HFFc6 (cell line): Measurements from ENCODE around the gene ANXA8. TPM values are rescaled to one million over a fixed set of nuclear protein-coding genes. Genes with fewer than 3 reads are reported as not detected.
"Not testable (repeated sequence)": the region's sequence is repeated elsewhere in the genome, so short reads cannot be mapped to it uniquely, and the experiment has no call there.

Experiments
- DNase-seq: peaks from one replicate; pipeline ENCODE4 v3.0.0-alpha.2; 2018
- H3K27ac Mint-ChIP-seq: 2 replicates; pipeline ENCODE4 v1.8.0; 2020; ENCODE audit warnings: mild to moderate bottlenecking, mixed read lengths
- H3K27me3 Mint-ChIP-seq: 2 replicates; pipeline ENCODE4 v1.8.0; 2021; ENCODE audit warnings: mild to moderate bottlenecking, moderate library complexity, mixed read lengths; ENCODE audit not compliant: insufficient read depth
- H3K36me3 Mint-ChIP-seq: 2 replicates; pipeline ENCODE4 v1.8.0; 2021; ENCODE audit warnings: low read depth, mixed read lengths
- H3K4me1 Mint-ChIP-seq: 2 replicates; pipeline ENCODE4 v1.8.0; 2020; ENCODE audit warnings: low read depth, mixed read lengths
- H3K4me3 Mint-ChIP-seq: 2 replicates; pipeline ENCODE4 v1.8.0; 2020; ENCODE audit warnings: mild to moderate bottlenecking, moderate library complexity, mixed read lengths
- H3K9me3 Mint-ChIP-seq: 2 replicates; pipeline ENCODE4 v1.8.0; 2020; ENCODE audit warnings: mild to moderate bottlenecking, mixed read lengths
- total RNA-seq, 6 experiments: library from RNA; stranded (reverse); fragmentation: NEBNext Ultra II Directional; extraction: Animal tissue kit (Norgen Biotek cat#: 25700); gene quantifications; 2 replicates in 1 of 6; 3 replicates in 5 of 6; pipeline ENCODE4 v1.2.3, GENCODE V29; 2021
- TF ChIP-seq, protein P1 (sequence below): fragments of 200-600 bp; sonication (generic); IDR thresholded peaks from 2 replicates; pipeline ENCODE4 v1.5.0; 2021; ENCODE audit warnings: antibody characterized with exemption, mild to moderate bottlenecking

ANXA8 gene
- total RNA-seq, 6 experiments from 2014 or later = 0.45 to 1.1 (median 0.53) TPM; not detected in 1

DNA sequence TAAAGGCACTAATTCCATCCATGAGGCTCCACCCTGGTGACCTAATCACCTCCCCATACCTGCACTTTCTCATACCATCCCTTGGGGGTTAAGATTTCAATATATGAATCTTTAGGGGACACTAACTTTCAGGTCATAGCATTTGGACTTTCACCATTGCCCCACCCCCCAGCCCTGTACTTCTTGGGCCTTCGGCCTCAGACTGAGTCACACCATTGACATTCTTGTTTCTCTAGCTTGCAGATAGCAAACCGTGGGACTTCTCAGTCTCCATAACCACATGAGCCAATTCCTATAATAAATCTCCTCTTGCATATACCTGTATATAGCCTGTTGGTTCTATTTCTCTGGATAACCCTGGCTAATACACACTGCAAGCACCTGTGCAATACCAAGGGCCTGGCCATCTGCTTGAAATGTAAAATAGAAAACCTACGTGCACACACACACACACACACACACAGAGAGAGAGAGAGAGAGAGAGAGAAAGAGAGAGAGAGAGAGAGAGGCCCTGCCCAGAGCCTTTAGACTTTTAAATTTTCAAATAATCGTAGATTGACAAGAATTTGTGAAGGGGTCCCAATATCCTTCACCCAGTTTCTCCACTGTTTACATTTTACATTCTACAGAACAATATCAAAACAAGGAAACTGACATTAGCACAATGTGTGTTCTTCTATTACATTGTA, 25.3 kb downstream of the ANXA8 start:
- TF ChIP-seq, protein P1, sequence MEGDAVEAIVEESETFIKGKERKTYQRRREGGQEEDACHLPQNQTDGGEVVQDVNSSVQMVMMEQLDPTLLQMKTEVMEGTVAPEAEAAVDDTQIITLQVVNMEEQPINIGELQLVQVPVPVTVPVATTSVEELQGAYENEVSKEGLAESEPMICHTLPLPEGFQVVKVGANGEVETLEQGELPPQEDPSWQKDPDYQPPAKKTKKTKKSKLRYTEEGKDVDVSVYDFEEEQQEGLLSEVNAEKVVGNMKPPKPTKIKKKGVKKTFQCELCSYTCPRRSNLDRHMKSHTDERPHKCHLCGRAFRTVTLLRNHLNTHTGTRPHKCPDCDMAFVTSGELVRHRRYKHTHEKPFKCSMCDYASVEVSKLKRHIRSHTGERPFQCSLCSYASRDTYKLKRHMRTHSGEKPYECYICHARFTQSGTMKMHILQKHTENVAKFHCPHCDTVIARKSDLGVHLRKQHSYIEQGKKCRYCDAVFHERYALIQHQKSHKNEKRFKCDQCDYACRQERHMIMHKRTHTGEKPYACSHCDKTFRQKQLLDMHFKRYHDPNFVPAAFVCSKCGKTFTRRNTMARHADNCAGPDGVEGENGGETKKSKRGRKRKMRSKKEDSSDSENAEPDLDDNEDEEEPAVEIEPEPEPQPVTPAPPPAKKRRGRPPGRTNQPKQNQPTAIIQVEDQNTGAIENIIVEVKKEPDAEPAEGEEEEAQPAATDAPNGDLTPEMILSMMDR = no peak
- H3K27ac Mint-ChIP-seq = peak overlapping the region; percentile 63
- peak; percentile 78 for DNase-seq
- no peaks in the 10 kb centered on the region for H3K36me3 Mint-ChIP-seq
- peak overlapping the region; percentile 33; the same call in 1 of the 2 replicates for H3K4me3 Mint-ChIP-seq
- H3K27me3 Mint-ChIP-seq = peaks cover 7% of the 10 kb centered on the region
- H3K9me3 Mint-ChIP-seq = no peaks in the 10 kb centered on the region
- H3K4me1 Mint-ChIP-seq = peaks cover 31% of the 10 kb centered on the region

GRCh38 chr10:47457826-47458225, 26.1 kb downstream of the ANXA8 start:
- no peak overlapping the region for H3K4me3 Mint-ChIP-seq

DNA sequence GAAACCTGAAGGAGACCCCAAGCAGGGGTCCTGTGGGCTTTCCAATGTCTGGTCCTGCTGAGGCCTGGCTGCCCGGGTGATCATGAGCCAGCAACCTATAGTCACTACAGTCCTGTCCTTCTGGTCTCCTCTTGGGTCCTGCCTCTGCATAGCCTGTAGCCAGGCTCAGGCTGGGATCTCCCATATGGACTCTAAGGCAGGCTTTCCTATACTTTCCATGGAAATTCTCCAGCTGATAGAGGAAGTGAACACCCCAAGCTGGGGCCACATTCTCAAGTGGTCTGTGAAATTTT, 26.4 kb downstream of the ANXA8 start:
- H3K9me3 Mint-ChIP-seq = no peaks in the 10 kb centered on the region
- H3K27ac Mint-ChIP-seq = no peak overlapping the region
- no peak for DNase-seq
- no peak overlapping the region for H3K4me3 Mint-ChIP-seq
- TF ChIP-seq, protein P1 = no peak
- peaks cover 14% of the 10 kb centered on the region for H3K27me3 Mint-ChIP-seq
- no peaks in the 10 kb centered on the region for H3K36me3 Mint-ChIP-seq
- peaks cover 25% of the 10 kb centered on the region for H3K4me1 Mint-ChIP-seq

More at GRCh38 chr10:47457826-47458225, 26.1 kb downstream of the ANXA8 start:
- DNase-seq = no peak
- TF ChIP-seq, protein P1 = no peak
- Mint-ChIP-seq H3K27ac (peak overlapping the region; percentile 63; the same call in 1 of the 2 replicates), H3K27me3 (peaks cover 12% of the 10 kb centered on the region), H3K36me3 (no peaks in the 10 kb centered on the region), H3K9me3 (no peaks in the 10 kb centered on the region), H3K4me1 (peaks cover 27% of the 10 kb centered on the region)

- peaks cover 14% of the 10 kb centered on the region for H3K27me3 Mint-ChIP-seq
- TF ChIP-seq, protein P1 = no peak
- H3K9me3 Mint-ChIP-seq = no peaks in the 10 kb centered on the region
- no peak overlapping the region for H3K4me3 Mint-ChIP-seq
- no peak overlapping the region for H3K27ac Mint-ChIP-seq
- H3K36me3 Mint-ChIP-seq = no peaks in the 10 kb centered on the region
- DNase-seq = no peak
- peaks cover 25% of the 10 kb centered on the region for H3K4me1 Mint-ChIP-seq
These were observed 27.0 kb downstream of the ANXA8 start for GRCh38 chr10:47456794-47457527.

DNA sequence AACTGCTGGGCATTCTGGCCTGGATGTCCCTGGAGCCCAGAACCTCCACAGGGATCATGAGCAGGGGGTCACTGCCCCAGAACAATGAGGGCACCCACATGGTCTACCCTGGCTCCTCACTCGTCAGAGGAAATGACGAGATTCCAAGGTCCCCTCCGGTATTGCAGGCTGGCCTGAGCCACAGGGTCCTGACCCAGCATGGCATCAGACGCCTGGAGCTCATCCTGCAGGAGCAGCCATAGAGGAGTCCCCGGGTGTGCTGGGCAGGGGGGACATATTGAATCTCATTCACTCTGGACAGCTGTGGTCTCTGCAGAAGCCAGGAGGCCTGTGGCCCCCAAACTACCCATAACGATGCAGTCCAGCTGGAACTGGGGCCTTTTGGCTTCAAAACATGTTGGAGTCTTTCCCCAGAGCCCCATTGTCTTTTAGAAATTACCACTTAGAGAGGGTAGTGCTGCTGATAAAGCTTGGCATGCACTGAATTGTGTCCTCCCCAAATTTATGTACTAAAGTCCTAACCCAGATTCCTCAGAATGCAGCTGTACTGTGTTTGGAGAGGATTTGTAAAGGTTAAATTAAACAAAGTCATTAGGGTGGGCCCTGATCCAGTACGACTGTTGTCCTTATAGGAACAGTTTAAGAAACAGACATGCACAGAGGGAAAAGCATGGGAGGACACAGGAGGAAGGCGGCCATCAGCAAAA, 27.7 kb downstream of the ANXA8 start:
- H3K27ac Mint-ChIP-seq = no peak overlapping the region
- DNase-seq = no peak
- no peak overlapping the region for H3K4me3 Mint-ChIP-seq
- TF ChIP-seq, protein P1 = no peak
- H3K36me3 Mint-ChIP-seq = no peaks in the 10 kb centered on the region
- peaks cover 14% of the 10 kb centered on the region for H3K27me3 Mint-ChIP-seq
- peaks cover 20% of the 10 kb centered on the region for H3K4me1 Mint-ChIP-seq
- no peaks in the 10 kb centered on the region for H3K9me3 Mint-ChIP-seq

- not testable (repeated sequence) for H3K36me3 Mint-ChIP-seq, H3K27ac Mint-ChIP-seq, H3K9me3 Mint-ChIP-seq, DNase-seq, H3K4me3 Mint-ChIP-seq
- Mint-ChIP-seq H3K27me3 (peaks cover 14% of the 10 kb centered on the region), H3K4me1 (peaks cover 15% of the 10 kb centered on the region)
These were observed 28.4 kb downstream of the ANXA8 start for GRCh38 chr10:47455350-47456078.
